HG03139 (cell line): ENCODE results near the gene RAB26.
"Not testable (repeated sequence)": the region's sequence is repeated elsewhere in the genome, so short reads cannot be mapped to it uniquely, and the experiment has no call there.

Experiments
- ATAC-seq: cut with Tn5 transposase; IDR thresholded peaks from one replicate; pipeline ENCODE4 v1.9.1; 2021; ENCODE audit not compliant: unreplicated experiment

The RAB26 gene

GRCh38 chr16:2116428-2116827 lies 32.0 kb upstream of the RAB26 start:
- not testable (repeated sequence) for ATAC-seq

GRCh38 chr16:2117341-2117740 lies 31.1 kb upstream of the RAB26 start:
- not testable (repeated sequence) for ATAC-seq

- ATAC-seq = not testable (repeated sequence)
These were observed 30.3 kb upstream of the RAB26 start for GRCh38 chr16:2117960-2118722.

GRCh38 chr16:2121325-2121724 lies 27.1 kb upstream of the RAB26 start:
- not testable (repeated sequence) for ATAC-seq

- ATAC-seq = no peak
These were observed 26.6 kb upstream of the RAB26 start for GRCh38 chr16:2121853-2122252.

- no peak for ATAC-seq
These were observed 26.0 kb upstream of the RAB26 start for GRCh38 chr16:2122429-2122828.

GRCh38 chr16:2122934-2123683 lies 25.3 kb upstream of the RAB26 start:
- not testable (repeated sequence) for ATAC-seq

GRCh38 chr16:2123706-2124376 lies 24.6 kb upstream of the RAB26 start:
- ATAC-seq = not testable (repeated sequence)

- not testable (repeated sequence) for ATAC-seq
These were observed 24.1 kb upstream of the RAB26 start for GRCh38 chr16:2124377-2124693.

GRCh38 chr16:2124694-2125444 lies 23.6 kb upstream of the RAB26 start:
- not testable (repeated sequence) for ATAC-seq

- not testable (repeated sequence) for ATAC-seq
These were observed 22.8 kb upstream of the RAB26 start for GRCh38 chr16:2125609-2126008.

GRCh38 chr16:2126161-2126743 lies 22.2 kb upstream of the RAB26 start:
- ATAC-seq = not testable (repeated sequence)

GRCh38 chr16:2126928-2127556 lies 21.4 kb upstream of the RAB26 start:
- not testable (repeated sequence) for ATAC-seq

GRCh38 chr16:2127630-2128280 lies 20.7 kb upstream of the RAB26 start:
- not testable (repeated sequence) for ATAC-seq

- ATAC-seq = not testable (repeated sequence)
These were observed 19.2 kb upstream of the RAB26 start for GRCh38 chr16:2129251-2129650.

GRCh38 chr16:2129890-2130447 lies 18.5 kb upstream of the RAB26 start:
- ATAC-seq = not testable (repeated sequence)

- not testable (repeated sequence) for ATAC-seq
These were observed 14.6 kb upstream of the RAB26 start for GRCh38 chr16:2133797-2134196.

- not testable (repeated sequence) for ATAC-seq
These were observed 13.4 kb upstream of the RAB26 start for GRCh38 chr16:2135071-2135470.

GRCh38 chr16:2135770-2136490 lies 12.5 kb upstream of the RAB26 start, which contains the start of gene PKD1:
Gene PKD1, minus strand, starts transcription at chr16:2135898. Its CDS starts 209 bp downstream, at chr16:2135689.
- not testable (repeated sequence) for ATAC-seq
